Measurements from ENCODE around the gene MEF2A.

Gene MEF2A

GRCh38 chr15:99615460-99615859 is 49.7 kb downstream of the MEF2A start:
- Histone ChIP-seq H3K27ac (ENCODE audit: low read length) (no peak overlapping the region), H3K27me3 (ENCODE audit: insufficient read depth, low read length, poor library complexity) (no peaks in the 10 kb centered on the region), H3K4me3 (ENCODE audit: low read depth in 1 of 2, low read length in 2 of 2) (no peak overlapping the region), H3K79me2 (ENCODE audit: insufficient read depth, low read length) (peaks cover 99% of the 10 kb centered on the region), H4K20me1 (ENCODE audit: insufficient read depth, low read length) (peaks cover 32% of the 10 kb centered on the region; the same call in 1 of the 2 replicates), H3K4me2 (ENCODE audit: insufficient read depth, low read length) (no peak overlapping the region), H2AFZ (ENCODE audit: low read depth, low read length) (no peak overlapping the region), H3K4me1 (ENCODE audit: insufficient read depth, low read length) (no peaks in the 10 kb centered on the region; the same call in 1 of the 2 replicates), H3K9me3 (ENCODE audit: insufficient read depth, low read length, severe bottlenecking) (no peaks in the 10 kb centered on the region), H3K9ac (ENCODE audit: low read depth, low read length) (no peak overlapping the region), H3K36me3 (ENCODE audit: insufficient read depth, low read length) (no peaks in the 10 kb centered on the region)
- TF ChIP-seq, protein P1, sequence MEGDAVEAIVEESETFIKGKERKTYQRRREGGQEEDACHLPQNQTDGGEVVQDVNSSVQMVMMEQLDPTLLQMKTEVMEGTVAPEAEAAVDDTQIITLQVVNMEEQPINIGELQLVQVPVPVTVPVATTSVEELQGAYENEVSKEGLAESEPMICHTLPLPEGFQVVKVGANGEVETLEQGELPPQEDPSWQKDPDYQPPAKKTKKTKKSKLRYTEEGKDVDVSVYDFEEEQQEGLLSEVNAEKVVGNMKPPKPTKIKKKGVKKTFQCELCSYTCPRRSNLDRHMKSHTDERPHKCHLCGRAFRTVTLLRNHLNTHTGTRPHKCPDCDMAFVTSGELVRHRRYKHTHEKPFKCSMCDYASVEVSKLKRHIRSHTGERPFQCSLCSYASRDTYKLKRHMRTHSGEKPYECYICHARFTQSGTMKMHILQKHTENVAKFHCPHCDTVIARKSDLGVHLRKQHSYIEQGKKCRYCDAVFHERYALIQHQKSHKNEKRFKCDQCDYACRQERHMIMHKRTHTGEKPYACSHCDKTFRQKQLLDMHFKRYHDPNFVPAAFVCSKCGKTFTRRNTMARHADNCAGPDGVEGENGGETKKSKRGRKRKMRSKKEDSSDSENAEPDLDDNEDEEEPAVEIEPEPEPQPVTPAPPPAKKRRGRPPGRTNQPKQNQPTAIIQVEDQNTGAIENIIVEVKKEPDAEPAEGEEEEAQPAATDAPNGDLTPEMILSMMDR (IDR thresholded peaks at IDR 0.05; ENCODE audit: borderline replicate concordance, extremely low read depth, low read length, poor library complexity, severe bottlenecking), result no peak
- TF ChIP-seq EZH2 (IDR thresholded peaks at IDR 0.05; ENCODE audit: borderline replicate concordance, low read depth, low read length, severe bottlenecking), result no peak
- DNase-seq (no peak), ATAC-seq (ENCODE audit: insufficient read depth, low read depth) (no peak)

DNA sequence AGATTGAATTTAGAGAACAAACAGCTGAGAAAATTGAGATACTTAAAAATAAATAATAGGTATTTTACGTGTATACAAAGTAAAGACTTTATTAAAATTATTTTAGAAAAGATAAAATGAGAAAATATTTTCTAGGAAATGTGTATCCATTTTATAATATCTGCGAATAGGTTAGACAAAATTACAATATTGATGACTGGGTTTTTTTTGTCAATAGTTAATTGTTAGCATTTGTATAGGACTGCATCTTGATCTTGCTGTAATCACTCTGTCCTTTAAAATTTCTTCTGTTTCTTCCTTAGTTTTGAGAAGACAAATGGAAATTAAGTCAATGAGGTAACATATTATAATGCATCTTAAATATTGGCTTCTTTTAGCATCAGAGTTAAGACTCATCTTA is 50.3 kb downstream of the MEF2A start:
- TF ChIP-seq EZH2 (IDR thresholded peaks at IDR 0.05; ENCODE audit: borderline replicate concordance, low read depth, low read length, severe bottlenecking), result no peak
- TF ChIP-seq, protein P1 (IDR thresholded peaks at IDR 0.05; ENCODE audit: borderline replicate concordance, extremely low read depth, low read length, poor library complexity, severe bottlenecking), result no peak
- Histone ChIP-seq H3K9me3 (ENCODE audit: insufficient read depth, low read length, severe bottlenecking) (no peaks in the 10 kb centered on the region), H3K4me2 (ENCODE audit: insufficient read depth, low read length) (no peak overlapping the region), H3K9ac (ENCODE audit: low read depth, low read length) (no peak overlapping the region), H3K27me3 (ENCODE audit: insufficient read depth, low read length, poor library complexity) (no peaks in the 10 kb centered on the region), H3K4me1 (ENCODE audit: insufficient read depth, low read length) (no peaks in the 10 kb centered on the region; the same call in 1 of the 2 replicates), H3K79me2 (ENCODE audit: insufficient read depth, low read length) (peaks cover 99% of the 10 kb centered on the region), H3K4me3 (ENCODE audit: low read depth in 1 of 2, low read length in 2 of 2) (no peak overlapping the region), H2AFZ (ENCODE audit: low read depth, low read length) (no peak overlapping the region), H3K27ac (ENCODE audit: low read length) (no peak overlapping the region), H4K20me1 (ENCODE audit: insufficient read depth, low read length) (peaks cover 32% of the 10 kb centered on the region; the same call in 1 of the 2 replicates), H3K36me3 (ENCODE audit: insufficient read depth, low read length) (no peaks in the 10 kb centered on the region)
- no peak for DNase-seq
- no peak for ATAC-seq (ENCODE audit: insufficient read depth, low read depth)

- no peak overlapping the region for H3K27ac ChIP-seq (ENCODE audit: low read length)
- H3K4me2 ChIP-seq (ENCODE audit: insufficient read depth, low read length), result no peak overlapping the region
- no peak overlapping the region for H3K4me3 ChIP-seq (ENCODE audit: low read depth in 1 of 2, low read length in 2 of 2)
- H4K20me1 ChIP-seq (ENCODE audit: insufficient read depth, low read length), result peaks cover 26% of the 10 kb centered on the region; the same call in 1 of the 2 replicates
- no peaks in the 10 kb centered on the region for H3K36me3 ChIP-seq (ENCODE audit: insufficient read depth, low read length)
- ATAC-seq (ENCODE audit: insufficient read depth, low read depth), result no peak
- TF ChIP-seq, protein P1 (IDR thresholded peaks at IDR 0.05; ENCODE audit: borderline replicate concordance, extremely low read depth, low read length, poor library complexity, severe bottlenecking), result no peak
- TF ChIP-seq EZH2 (IDR thresholded peaks at IDR 0.05; ENCODE audit: borderline replicate concordance, low read depth, low read length, severe bottlenecking), result no peak
- no peak overlapping the region for H3K9ac ChIP-seq (ENCODE audit: low read depth, low read length)
- H3K4me1 ChIP-seq (ENCODE audit: insufficient read depth, low read length), result no peaks in the 10 kb centered on the region; the same call in 1 of the 2 replicates
- peaks cover 99% of the 10 kb centered on the region for H3K79me2 ChIP-seq (ENCODE audit: insufficient read depth, low read length)
- H3K27me3 ChIP-seq (ENCODE audit: insufficient read depth, low read length, poor library complexity), result no peaks in the 10 kb centered on the region
- no peak for DNase-seq
- H3K9me3 ChIP-seq (ENCODE audit: insufficient read depth, low read length, severe bottlenecking), result no peaks in the 10 kb centered on the region
- H2AFZ ChIP-seq (ENCODE audit: low read depth, low read length), result no peak overlapping the region
Measured at GRCh38 chr15:99616773-99617342, 51.1 kb downstream of the MEF2A start.
